Measurements from ENCODE around the gene RNU1-3.
"Not testable (repeated sequence)": the region's sequence is repeated elsewhere in the genome, so short reads cannot be mapped to it uniquely, and the experiment has no call there.

DNA sequence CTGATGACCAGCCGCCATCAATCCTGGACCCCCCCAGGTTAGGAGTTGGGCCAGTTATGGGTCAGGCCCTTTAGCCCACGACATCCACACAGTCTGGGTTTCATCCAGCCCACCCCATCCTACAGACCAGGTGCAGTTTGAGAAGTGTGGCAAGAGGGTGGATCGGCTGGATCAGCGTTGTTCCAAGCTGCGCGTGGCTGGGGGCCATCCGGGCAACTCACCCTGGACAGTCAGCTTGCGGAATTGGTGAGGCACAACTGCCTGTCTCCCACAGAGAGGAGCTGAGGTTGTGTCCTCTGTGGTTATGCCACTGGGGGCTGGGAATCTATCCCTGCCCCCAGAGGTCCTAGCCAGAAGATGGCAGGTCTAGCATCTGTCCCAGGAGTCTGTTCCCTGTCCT lies 18.0 kb downstream of the RNU1-3 start:
- TF ChIP-seq, protein P1, sequence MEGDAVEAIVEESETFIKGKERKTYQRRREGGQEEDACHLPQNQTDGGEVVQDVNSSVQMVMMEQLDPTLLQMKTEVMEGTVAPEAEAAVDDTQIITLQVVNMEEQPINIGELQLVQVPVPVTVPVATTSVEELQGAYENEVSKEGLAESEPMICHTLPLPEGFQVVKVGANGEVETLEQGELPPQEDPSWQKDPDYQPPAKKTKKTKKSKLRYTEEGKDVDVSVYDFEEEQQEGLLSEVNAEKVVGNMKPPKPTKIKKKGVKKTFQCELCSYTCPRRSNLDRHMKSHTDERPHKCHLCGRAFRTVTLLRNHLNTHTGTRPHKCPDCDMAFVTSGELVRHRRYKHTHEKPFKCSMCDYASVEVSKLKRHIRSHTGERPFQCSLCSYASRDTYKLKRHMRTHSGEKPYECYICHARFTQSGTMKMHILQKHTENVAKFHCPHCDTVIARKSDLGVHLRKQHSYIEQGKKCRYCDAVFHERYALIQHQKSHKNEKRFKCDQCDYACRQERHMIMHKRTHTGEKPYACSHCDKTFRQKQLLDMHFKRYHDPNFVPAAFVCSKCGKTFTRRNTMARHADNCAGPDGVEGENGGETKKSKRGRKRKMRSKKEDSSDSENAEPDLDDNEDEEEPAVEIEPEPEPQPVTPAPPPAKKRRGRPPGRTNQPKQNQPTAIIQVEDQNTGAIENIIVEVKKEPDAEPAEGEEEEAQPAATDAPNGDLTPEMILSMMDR (IDR thresholded peaks at IDR 0.05; ENCODE audit: low read length): not testable (repeated sequence)
- not testable (repeated sequence) for TF ChIP-seq EZH2 (IDR thresholded peaks at IDR 0.05; ENCODE audit: borderline replicate concordance, low read length)

All from OCI-LY1 (cell line).